Measurements from ENCODE around the gene CCDC92. TPM values are rescaled to one million over a fixed set of nuclear protein-coding genes. Genes with fewer than 3 reads are reported as not detected.

The CCDC92 gene
- total and polyA plus RNA-seq, 2 of the 13 experiments (the other 11 are each of a cell fraction or from before 2014, with no cell fraction given) = 5.4 to 14.7 TPM

GRCh38 chr12:123948796-123949769, 23.5 kb downstream of the CCDC92 start (continued):
- TF ChIP-seq, protein P1, sequence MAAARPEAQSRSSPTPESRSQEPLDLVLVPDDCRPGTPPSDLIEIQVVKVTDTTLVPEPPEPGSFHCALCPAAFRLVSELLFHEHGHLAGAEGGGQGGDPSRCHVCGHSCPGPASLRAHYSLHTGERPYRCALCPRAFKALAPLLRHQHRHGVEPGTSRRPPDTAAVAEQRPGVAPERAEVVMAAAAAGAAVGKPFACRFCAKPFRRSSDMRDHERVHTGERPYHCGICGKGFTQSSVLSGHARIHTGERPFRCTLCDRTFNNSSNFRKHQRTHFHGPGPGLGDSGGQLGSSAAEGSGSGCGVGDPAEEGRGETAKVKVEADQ (CRISPR knock-in tag; IDR thresholded peaks at IDR 0.05; ENCODE audit: borderline replicate concordance) = 0 out of 2 replicates have a peak, but pooled peaks have one; percentile 3
- TF ChIP-seq U2AF1 (optimal IDR thresholded peaks at IDR 0.05; ENCODE audit: low read depth, low read length) = no peak
- TF ChIP-seq, protein P2, sequence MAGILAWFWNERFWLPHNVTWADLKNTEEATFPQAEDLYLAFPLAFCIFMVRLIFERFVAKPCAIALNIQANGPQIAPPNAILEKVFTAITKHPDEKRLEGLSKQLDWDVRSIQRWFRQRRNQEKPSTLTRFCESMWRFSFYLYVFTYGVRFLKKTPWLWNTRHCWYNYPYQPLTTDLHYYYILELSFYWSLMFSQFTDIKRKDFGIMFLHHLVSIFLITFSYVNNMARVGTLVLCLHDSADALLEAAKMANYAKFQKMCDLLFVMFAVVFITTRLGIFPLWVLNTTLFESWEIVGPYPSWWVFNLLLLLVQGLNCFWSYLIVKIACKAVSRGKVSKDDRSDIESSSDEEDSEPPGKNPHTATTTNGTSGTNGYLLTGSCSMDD (CRISPR knock-in tag; IDR thresholded peaks at IDR 0.05) = no peak
- TF ChIP-seq ZKSCAN5 (CRISPR knock-in tag; IDR thresholded peaks at IDR 0.05) = no peak
- peak; percentile 31; the same call in 1 of the 2 replicates for TF ChIP-seq UBTF (CRISPR knock-in tag; IDR thresholded peaks at IDR 0.05)
- peak; percentile 86 for TF ChIP-seq ATF7 (IDR thresholded peaks at IDR 0.05)
- no peak for TF ChIP-seq ATF7 (CRISPR knock-in tag; IDR thresholded peaks at IDR 0.05)
- TF ChIP-seq ZBTB7B (CRISPR knock-in tag; IDR thresholded peaks at IDR 0.05) = peak; percentile 35; the same call in 1 of the 2 replicates
- TF ChIP-seq ZNF777 (CRISPR knock-in tag; IDR thresholded peaks at IDR 0.05) = 0 out of 2 replicates have a peak, but pooled peaks have one; percentile 15
- TF ChIP-seq ZNF569 (CRISPR knock-in tag; IDR thresholded peaks at IDR 0.05; ENCODE audit: borderline replicate concordance) = no peak
- no peak for TF ChIP-seq NFIC (IDR thresholded peaks at IDR 0.05; ENCODE audit: low read length)
- TF ChIP-seq KLF12 (CRISPR knock-in tag; IDR thresholded peaks at IDR 0.05; ENCODE audit: borderline replicate concordance) = peak; percentile 62; the same call in 1 of the 2 replicates
- TF ChIP-seq, protein P3, sequence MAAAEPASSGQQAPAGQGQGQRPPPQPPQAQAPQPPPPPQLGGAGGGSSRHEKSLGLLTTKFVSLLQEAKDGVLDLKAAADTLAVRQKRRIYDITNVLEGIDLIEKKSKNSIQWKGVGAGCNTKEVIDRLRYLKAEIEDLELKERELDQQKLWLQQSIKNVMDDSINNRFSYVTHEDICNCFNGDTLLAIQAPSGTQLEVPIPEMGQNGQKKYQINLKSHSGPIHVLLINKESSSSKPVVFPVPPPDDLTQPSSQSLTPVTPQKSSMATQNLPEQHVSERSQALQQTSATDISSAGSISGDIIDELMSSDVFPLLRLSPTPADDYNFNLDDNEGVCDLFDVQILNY (CRISPR knock-in tag; conservative IDR thresholded peaks at IDR 0.05) = no peak
- no peak for TF ChIP-seq ZBTB39 (CRISPR knock-in tag; IDR thresholded peaks at IDR 0.05)
- 0 out of 2 replicates have a peak, but pooled peaks have one; percentile 25 for TF ChIP-seq ZNF788 (CRISPR knock-in tag; IDR thresholded peaks at IDR 0.05; ENCODE audit: borderline replicate concordance)
- TF ChIP-seq, protein P4, sequence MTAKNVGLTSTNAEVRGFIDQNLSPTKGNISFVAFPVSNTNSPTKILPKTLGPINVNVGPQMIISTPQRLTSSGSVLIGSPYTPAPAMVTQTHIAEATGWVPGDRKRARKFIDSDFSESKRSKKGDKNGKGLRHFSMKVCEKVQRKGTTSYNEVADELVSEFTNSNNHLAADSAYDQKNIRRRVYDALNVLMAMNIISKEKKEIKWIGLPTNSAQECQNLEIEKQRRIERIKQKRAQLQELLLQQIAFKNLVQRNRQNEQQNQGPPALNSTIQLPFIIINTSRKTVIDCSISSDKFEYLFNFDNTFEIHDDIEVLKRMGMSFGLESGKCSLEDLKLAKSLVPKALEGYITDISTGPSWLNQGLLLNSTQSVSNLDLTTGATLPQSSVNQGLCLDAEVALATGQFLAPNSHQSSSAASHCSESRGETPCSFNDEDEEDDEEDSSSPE (CRISPR knock-in tag; IDR thresholded peaks at IDR 0.05) = no peak
- 0 out of 2 replicates have a peak, but pooled peaks have one; percentile 21 for TF ChIP-seq SIX1 (CRISPR knock-in tag; IDR thresholded peaks at IDR 0.05; ENCODE audit: borderline replicate concordance)
- 0 out of 4 replicates have a peak, but pooled peaks of 1 of the 2 experiments have one; percentile 20 for TF ChIP-seq EP300 (IDR thresholded peaks at IDR 0.05; ENCODE audit: low read depth in 2 of 2, low read length in 2 of 2)
- TF ChIP-seq EP300 (CRISPR knock-in tag; IDR thresholded peaks at IDR 0.05; ENCODE audit: borderline replicate concordance) = no peak
- no peak for TF ChIP-seq ZNF3 (CRISPR knock-in tag; IDR thresholded peaks at IDR 0.05)

Data from HepG2 (cell line).